ENCODE measurements around the gene KRTAP12-2.

The KRTAP12-2 gene

GRCh38 chr21:44619886-44620285 lies 46.8 kb downstream of the KRTAP12-2 start:
- no peak for DNase-seq (ENCODE audit: low read depth, low spot score)
- H3K4me3 ChIP-seq (ENCODE audit: low read depth, low read length), result no peak overlapping the region
- POLR2A ChIA-PET, result no interaction called here
- no peak for TF ChIP-seq CTCF (IDR thresholded peaks at IDR 0.05; ENCODE audit: insufficient read depth, low read length, missing control alignments)
- CTCF ChIA-PET, result interaction anchor here (0.5 to 1.9 kb wide), 2 partner anchors 38 to 174 kb away, joined by 3 to 8 read pairs; no protein-coding TSS in a partner anchor

- no peak overlapping the region for H3K4me3 ChIP-seq (ENCODE audit: low read depth, low read length)
- ChIA-PET CTCF (interaction anchor here (1.1 to 1.9 kb wide), 2 partner anchors 124 to 175 kb away, joined by 4 to 8 read pairs; no protein-coding TSS in a partner anchor), POLR2A (no interaction called here)
- no peak for DNase-seq (ENCODE audit: low read depth, low spot score)
- TF ChIP-seq CTCF (IDR thresholded peaks at IDR 0.05; ENCODE audit: insufficient read depth, low read length, missing control alignments), result no peak
Observed at GRCh38 chr21:44618909-44619308, 47.8 kb downstream of the KRTAP12-2 start.

- no peak for DNase-seq (ENCODE audit: low read depth, low spot score)
- no peak for TF ChIP-seq CTCF (IDR thresholded peaks at IDR 0.05; ENCODE audit: insufficient read depth, low read length, missing control alignments)
- CTCF ChIA-PET, result interaction anchor here (1.1 to 1.9 kb wide), 2 partner anchors 124 to 175 kb away, joined by 4 to 8 read pairs; no protein-coding TSS in a partner anchor
- H3K4me3 ChIP-seq (ENCODE audit: low read depth, low read length), result no peak overlapping the region
- POLR2A ChIA-PET, result no interaction called here
Observed at GRCh38 chr21:44618504-44618903, 48.2 kb downstream of the KRTAP12-2 start.

GRCh38 chr21:44617071-44617501 lies 49.6 kb downstream of the KRTAP12-2 start:
- DNase-seq (ENCODE audit: low read depth, low spot score), result no peak
- CTCF ChIA-PET, result no interaction called here
- POLR2A ChIA-PET, result no interaction called here
- TF ChIP-seq CTCF (IDR thresholded peaks at IDR 0.05; ENCODE audit: insufficient read depth, low read length, missing control alignments), result no peak
- H3K4me3 ChIP-seq (ENCODE audit: low read depth, low read length), result no peak overlapping the region

- ChIA-PET CTCF (no interaction called here), POLR2A (no interaction called here)
- H3K4me3 ChIP-seq (ENCODE audit: low read depth, low read length), result no peak overlapping the region
- no peak for DNase-seq (ENCODE audit: low read depth, low spot score)
- TF ChIP-seq CTCF (IDR thresholded peaks at IDR 0.05; ENCODE audit: insufficient read depth, low read length, missing control alignments), result no peak
Observed at GRCh38 chr21:44616591-44616926, 50.2 kb downstream of the KRTAP12-2 start.
